Tibial nerve (tissue), 4 donors: ENCODE results near the gene CD8A. TPM values are rescaled to one million over a fixed set of nuclear protein-coding genes. Genes with fewer than 3 reads are reported as not detected.
A peak's percentile ranks its signal among the peaks of the same experiment; 100 is the strongest.

Experiments used
- DNase-seq, 2 donors: peaks; one replicate each; pipeline ENCODE4 v3.0.0-alpha.2; 2019; ENCODE audit warnings: low spot score in 2 of 2
- H3K27ac ChIP-seq, 4 donors: fragments of 200-600 bp; sonication (generic) in 3 of 4; one replicate each; pipeline ENCODE4 v1.5.1; 2017 to 2019; ENCODE audit warnings: mild to moderate bottlenecking in 1 of 4
- H3K27me3 ChIP-seq, 2 donors: fragments of 200-600 bp; sonication (generic) in 1 of 2; one replicate each; pipeline versions ENCODE4 v1.5.1 to v1.6.0; 2017 to 2019
- H3K36me3 ChIP-seq, 3 donors: fragments of 200-600 bp; sonication (generic); one replicate each; pipeline ENCODE4 v1.5.1; 2018 to 2019
- H3K4me1 ChIP-seq, 4 donors: fragments of 200-600 bp; sonication (generic) in 3 of 4; one replicate each; pipeline ENCODE4 v1.5.1; 2017 to 2019
- H3K4me3 ChIP-seq, 4 donors: fragments of 200-600 bp; sonication (generic) in 3 of 4; one replicate each; pipeline ENCODE4 v1.5.1; 2017 to 2019; ENCODE audit warnings: mild to moderate bottlenecking in 1 of 4, moderate library complexity in 1 of 4
- H3K9me3 ChIP-seq, 4 donors: fragments of 200-600 bp; sonication (generic) in 3 of 4; one replicate each; pipeline ENCODE4 v1.5.1; 2017 to 2019
- CTCF ChIP-seq, 5 experiments: fragments of 200-600 bp in 3 of 5; fragments of 450-650 bp in 2 of 5; sonication (generic) in 3 of 5; IDR thresholded peaks; one replicate each; pipeline ENCODE4 v1.5.1; 2016 to 2019; ENCODE audit warnings: antibody characterized with exemption in 5 of 5, mild to moderate bottlenecking in 3 of 5, moderate library complexity in 2 of 5
- EP300 ChIP-seq, 2 donors: sonication (generic); formaldehyde crosslinking; IDR thresholded peaks; one replicate each; pipeline ENCODE4 v1.6.1; 2017; ENCODE audit warnings: antibody characterized with exemption in 2 of 2, mild to moderate bottlenecking in 1 of 2
- POLR2A ChIP-seq, 2 donors: fragments of 450-650 bp; IDR thresholded peaks; one replicate each; pipeline ENCODE4 v1.6.1; 2017; ENCODE audit warnings: antibody characterized with exemption in 2 of 2, mild to moderate bottlenecking in 2 of 2, moderate library complexity in 2 of 2
- WGBS, 2 donors: methylation state at CpG; one replicate each; pipeline ENCODE4 v1.1.5; 2018; 5-methylcytosine and 5-hydroxymethylcytosine counted together
- total RNA-seq, 4 donors: library from RNA; depleted of rRNA; stranded (reverse); fragments of >200 nt; gene quantifications; one replicate each; pipeline ENCODE4 v1.1.0, GENCODE V29; 2016

Gene CD8A
- total RNA-seq, 4 donors from 2014 or later: 0.63 to 1.8 (median 1.1) TPM; not detected in 1

GRCh38 chr2:86794861-86795260 lies 4.1 kb upstream of the CD8A start:
- no peak for DNase-seq
- Histone ChIP-seq H3K36me3 (no peaks in the 10 kb centered on the region), H3K4me3 (no peak overlapping the region), H3K4me1 (peaks cover 0 to 21% (median 13%) of the 10 kb centered on the region in 4 donors), H3K27me3 (peaks cover 0 to 53% of the 10 kb centered on the region in 2 donors), H3K9me3 (peaks cover 0 to 24% (median 2%) of the 10 kb centered on the region in 4 donors), H3K27ac (no peak overlapping the region)
- no peak for TF ChIP-seq EP300 (IDR thresholded peaks at IDR 0.05)
- 82 to 85% methylated on average over 2 of the region's 2 CpGs for WGBS, 2 donors

- peaks cover 0 to 64% of the 10 kb centered on the region in 2 donors for H3K27me3 ChIP-seq
- TF ChIP-seq CTCF (IDR thresholded peaks at IDR 0.05) (no peak), POLR2A (IDR thresholded peaks at IDR 0.05) (no peak), EP300 (IDR thresholded peaks at IDR 0.05) (no peak)
- no peak for DNase-seq
Measured at GRCh38 chr2:86793752-86794151, 3.0 kb upstream of the CD8A start.

GRCh38 chr2:86791573-86791972 lies 860 bp upstream of the CD8A start:
- peaks cover 0 to 14% (median under 1%) of the 10 kb centered on the region in 4 donors for H3K9me3 ChIP-seq
- H3K36me3 ChIP-seq: no peaks in the 10 kb centered on the region
- no peak for DNase-seq
- peaks cover 0 to 43% (median 23%) of the 10 kb centered on the region in 4 donors for H3K4me1 ChIP-seq
- H3K27me3 ChIP-seq: peaks cover 0 to 65% of the 10 kb centered on the region in 2 donors
- peak overlapping the region in 1 of 4 donors; percentile 35 for H3K4me3 ChIP-seq
- TF ChIP-seq EP300 (IDR thresholded peaks at IDR 0.05) (no peak), CTCF (IDR thresholded peaks at IDR 0.05) (no peak), POLR2A (IDR thresholded peaks at IDR 0.05) (no peak)
- 47% methylated on average over 7 of the region's 7 CpGs for WGBS, 2 donors
- no peak overlapping the region for H3K27ac ChIP-seq

More at GRCh38 chr2:86793752-86794151, 3.0 kb upstream of the CD8A start:
- Histone ChIP-seq H3K27ac (no peak overlapping the region), H3K36me3 (no peaks in the 10 kb centered on the region), H3K4me1 (peaks cover 0 to 32% (median 23%) of the 10 kb centered on the region in 4 donors), H3K9me3 (peaks cover 0 to 24% (median 2%) of the 10 kb centered on the region in 4 donors), H3K4me3 (no peak overlapping the region)
- WGBS, 2 donors: 87 to 91% methylated on average over 4 of the region's 4 CpGs

- Histone ChIP-seq H3K27me3 (peaks cover 0 to 65% of the 10 kb centered on the region in 2 donors), H3K27ac (peak overlapping the region in 1 of 4 donors; percentile 63), H3K4me3 (peak overlapping the region in 3 of 4 donors; percentile 24 to 35 (median 35)), H3K4me1 (peaks cover 0 to 43% (median 23%) of the 10 kb centered on the region in 4 donors), H3K9me3 (no peaks in the 10 kb centered on the region), H3K36me3 (no peaks in the 10 kb centered on the region)
- TF ChIP-seq EP300 (IDR thresholded peaks at IDR 0.05): no peak
- TF ChIP-seq CTCF (IDR thresholded peaks at IDR 0.05): no peak
- TF ChIP-seq POLR2A (IDR thresholded peaks at IDR 0.05): no peak
- DNase-seq: no peak
- 4 to 8% methylated on average over 27 to 33 of the region's 40 CpGs for WGBS, 2 donors
Measured at GRCh38 chr2:86790134-86790675, 508 bp downstream of the CD8A start.

GRCh38 chr2:86789687-86790133 lies 1.0 kb downstream of the CD8A start:
- Histone ChIP-seq H3K36me3 (no peaks in the 10 kb centered on the region), H3K9me3 (no peaks in the 10 kb centered on the region), H3K27ac (peak overlapping the region in 1 of 4 donors; percentile 63), H3K4me3 (peak overlapping the region in 2 of 4 donors; percentile 27 to 35), H3K4me1 (peaks cover 0 to 43% (median 23%) of the 10 kb centered on the region in 4 donors), H3K27me3 (peaks cover 0 to 61% of the 10 kb centered on the region in 2 donors)
- no peak for DNase-seq
- no peak for TF ChIP-seq EP300 (IDR thresholded peaks at IDR 0.05)
- no peak for TF ChIP-seq POLR2A (IDR thresholded peaks at IDR 0.05)
- TF ChIP-seq CTCF (IDR thresholded peaks at IDR 0.05): no peak
- 12 to 14% methylated on average over 16 to 19 of the region's 40 CpGs for WGBS, 2 donors
